Cardiac muscle cell (in vitro differentiated cells and primary cell): ENCODE results near the gene UGGT2. TPM values are rescaled to one million over a fixed set of nuclear protein-coding genes. Genes with fewer than 3 reads are reported as not detected.

Source experiments
- DNase-seq, 2 donors: peaks; one replicate each; pipeline versions ENCODE4 v3.0.0 to v3.0.0-alpha.2; 2010 to 2017; ENCODE audit warnings: low read depth in 1 of 2, low spot score in 1 of 2
- H3K27ac ChIP-seq: fragments of 200-600 bp; sonication (generic); 2 replicates; pipeline ENCODE4 v1.5.1; 2016
- H3K27me3 ChIP-seq: fragments of 200-600 bp; sonication (generic); 2 replicates; pipeline ENCODE4 v1.6.0; 2016; ENCODE audit warnings: control low read depth
- H3K36me3 ChIP-seq: fragments of 200-600 bp; sonication (generic); 2 replicates; pipeline ENCODE4 v1.5.1; 2016; ENCODE audit warnings: control low read depth
- H3K4me1 ChIP-seq: fragments of 200-600 bp; sonication (generic); 2 replicates; pipeline ENCODE4 v1.8.1; 2017; ENCODE audit warnings: low read depth, mild to moderate bottlenecking, mixed run types
- H3K4me3 ChIP-seq: fragments of 200-600 bp; sonication (generic); 2 replicates; pipeline ENCODE4 v1.5.1; 2016; ENCODE audit warnings: mild to moderate bottlenecking
- H3K9me3 ChIP-seq: fragments of 200-600 bp; sonication (generic); 2 replicates; pipeline ENCODE4 v1.5.1; 2017; ENCODE audit warnings: low read depth, mild to moderate bottlenecking, control low read depth
- polyA plus RNA-seq: library from polyadenylated mRNA; unstranded; fragments of >200 nt; fragmentation: Nextera tagmentation; extraction: Ambion mirVana; gene quantifications from 2 replicates; pipeline ENCODE4 v1.2.1, GENCODE V29; 2016
- total RNA-seq: library from RNA; depleted of rRNA; stranded (reverse); fragments of >200 nt; gene quantifications from 2 replicates; pipeline ENCODE4 v1.2.3, GENCODE V29; 2016
- TF ChIP-seq, protein P1 (sequence below): IDR thresholded peaks from 2 replicates; pipeline ENCODE4 v1.5.1; 2012; ENCODE audit warnings: low read depth, mild to moderate bottlenecking, low read length

The UGGT2 gene
- total and polyA plus RNA-seq, 2 experiments from 2014 or later, result 23.3 to 43.6 TPM

GRCh38 chr13:95756072-95756471, 297.1 kb downstream of the UGGT2 start:
- no peaks in the 10 kb centered on the region for H3K9me3 ChIP-seq
- TF ChIP-seq, protein P1, sequence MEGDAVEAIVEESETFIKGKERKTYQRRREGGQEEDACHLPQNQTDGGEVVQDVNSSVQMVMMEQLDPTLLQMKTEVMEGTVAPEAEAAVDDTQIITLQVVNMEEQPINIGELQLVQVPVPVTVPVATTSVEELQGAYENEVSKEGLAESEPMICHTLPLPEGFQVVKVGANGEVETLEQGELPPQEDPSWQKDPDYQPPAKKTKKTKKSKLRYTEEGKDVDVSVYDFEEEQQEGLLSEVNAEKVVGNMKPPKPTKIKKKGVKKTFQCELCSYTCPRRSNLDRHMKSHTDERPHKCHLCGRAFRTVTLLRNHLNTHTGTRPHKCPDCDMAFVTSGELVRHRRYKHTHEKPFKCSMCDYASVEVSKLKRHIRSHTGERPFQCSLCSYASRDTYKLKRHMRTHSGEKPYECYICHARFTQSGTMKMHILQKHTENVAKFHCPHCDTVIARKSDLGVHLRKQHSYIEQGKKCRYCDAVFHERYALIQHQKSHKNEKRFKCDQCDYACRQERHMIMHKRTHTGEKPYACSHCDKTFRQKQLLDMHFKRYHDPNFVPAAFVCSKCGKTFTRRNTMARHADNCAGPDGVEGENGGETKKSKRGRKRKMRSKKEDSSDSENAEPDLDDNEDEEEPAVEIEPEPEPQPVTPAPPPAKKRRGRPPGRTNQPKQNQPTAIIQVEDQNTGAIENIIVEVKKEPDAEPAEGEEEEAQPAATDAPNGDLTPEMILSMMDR, result no peak
- no peak overlapping the region for H3K4me3 ChIP-seq
- H3K4me1 ChIP-seq, result peaks cover 5% of the 10 kb centered on the region
- peak in 1 of 2 donors; percentile 37 for DNase-seq
- peak overlapping the region; percentile 48 for H3K27ac ChIP-seq
- H3K27me3 ChIP-seq, result no peaks in the 10 kb centered on the region
- H3K36me3 ChIP-seq, result peaks cover 13% of the 10 kb centered on the region

DNA sequence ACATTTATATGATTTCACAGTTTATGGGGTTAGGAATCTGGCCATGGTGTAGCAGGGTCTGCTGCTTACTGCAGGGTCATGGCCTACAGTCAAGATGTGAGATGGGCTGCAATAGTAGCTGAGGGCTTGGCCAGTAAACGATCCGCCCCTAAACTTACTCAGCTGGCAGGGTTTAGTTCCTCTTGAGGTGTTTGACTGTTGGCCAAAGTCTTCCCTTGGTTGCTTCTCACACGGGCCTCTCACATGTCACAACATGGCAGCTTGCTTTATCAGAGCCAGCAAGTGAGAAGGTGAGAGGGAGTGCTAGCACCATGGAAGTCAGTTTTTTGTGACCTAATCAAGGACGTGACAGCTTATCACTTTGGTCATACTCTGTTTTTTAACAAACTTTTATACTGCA, 299.1 kb downstream of the UGGT2 start:
- DNase-seq, result peak in 1 of 2 donors; percentile 9
- Histone ChIP-seq H3K4me3 (no peak overlapping the region), H3K27ac (no peak overlapping the region), H3K27me3 (no peaks in the 10 kb centered on the region), H3K36me3 (no peaks in the 10 kb centered on the region), H3K4me1 (peaks cover 5% of the 10 kb centered on the region), H3K9me3 (no peaks in the 10 kb centered on the region)
- TF ChIP-seq, protein P1, result no peak

GRCh38 chr13:95752677-95753076, 300.5 kb downstream of the UGGT2 start:
- Histone ChIP-seq H3K9me3 (no peaks in the 10 kb centered on the region), H3K27me3 (no peaks in the 10 kb centered on the region), H3K4me1 (peaks cover 5% of the 10 kb centered on the region), H3K4me3 (no peak overlapping the region), H3K36me3 (no peaks in the 10 kb centered on the region), H3K27ac (peak overlapping the region; percentile 15)
- TF ChIP-seq, protein P1, result no peak
- no peak for DNase-seq

Other genes starting within 250 kb of the UGGT2 start
- 0.39 and 0.81 TPM in 2 replicates for gene HS6ST3, start 36.7 kb upstream of the UGGT2 start, total RNA-seq
- 0.38 TPM in 1 of 2 replicates, not detected in the other for gene HS6ST3, start 36.7 kb upstream of the UGGT2 start, polyA plus RNA-seq